ENCODE results near the gene SPHK2.

DNA sequence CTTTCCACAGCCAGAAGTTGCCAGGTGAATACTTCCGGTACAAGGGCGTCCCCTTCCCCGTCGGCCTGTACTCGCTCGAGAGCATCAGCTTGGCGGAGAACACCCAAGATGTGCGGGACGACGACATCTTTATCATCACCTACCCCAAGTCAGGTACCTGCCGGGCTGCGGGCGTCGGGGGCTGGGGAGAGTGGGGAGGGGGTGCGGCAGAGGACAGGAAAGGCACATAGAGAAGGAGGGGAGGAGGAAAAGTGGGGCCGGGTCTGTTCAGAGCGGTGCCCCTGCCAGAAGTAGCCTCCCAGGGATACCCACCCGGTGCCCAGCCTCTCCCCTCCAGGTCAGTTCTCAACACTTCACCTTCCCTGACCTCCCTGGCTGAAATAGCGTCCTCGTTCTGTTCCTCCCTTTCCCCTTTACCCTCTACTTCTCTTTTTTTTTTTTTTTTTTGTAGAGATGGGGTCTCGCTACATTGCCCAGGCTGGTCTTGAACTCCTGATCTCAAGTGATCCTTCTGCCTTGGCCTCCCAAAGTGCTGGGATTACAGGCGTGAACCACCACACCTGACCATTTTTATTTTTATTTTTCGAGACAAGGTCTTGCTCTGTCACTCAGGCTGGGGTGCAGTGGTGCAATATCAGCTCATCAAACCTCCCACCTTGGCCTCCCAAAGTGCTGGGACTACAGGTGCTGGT lies 43.2 kb upstream of the SPHK2 start:
- TF ChIP-seq, protein P1, sequence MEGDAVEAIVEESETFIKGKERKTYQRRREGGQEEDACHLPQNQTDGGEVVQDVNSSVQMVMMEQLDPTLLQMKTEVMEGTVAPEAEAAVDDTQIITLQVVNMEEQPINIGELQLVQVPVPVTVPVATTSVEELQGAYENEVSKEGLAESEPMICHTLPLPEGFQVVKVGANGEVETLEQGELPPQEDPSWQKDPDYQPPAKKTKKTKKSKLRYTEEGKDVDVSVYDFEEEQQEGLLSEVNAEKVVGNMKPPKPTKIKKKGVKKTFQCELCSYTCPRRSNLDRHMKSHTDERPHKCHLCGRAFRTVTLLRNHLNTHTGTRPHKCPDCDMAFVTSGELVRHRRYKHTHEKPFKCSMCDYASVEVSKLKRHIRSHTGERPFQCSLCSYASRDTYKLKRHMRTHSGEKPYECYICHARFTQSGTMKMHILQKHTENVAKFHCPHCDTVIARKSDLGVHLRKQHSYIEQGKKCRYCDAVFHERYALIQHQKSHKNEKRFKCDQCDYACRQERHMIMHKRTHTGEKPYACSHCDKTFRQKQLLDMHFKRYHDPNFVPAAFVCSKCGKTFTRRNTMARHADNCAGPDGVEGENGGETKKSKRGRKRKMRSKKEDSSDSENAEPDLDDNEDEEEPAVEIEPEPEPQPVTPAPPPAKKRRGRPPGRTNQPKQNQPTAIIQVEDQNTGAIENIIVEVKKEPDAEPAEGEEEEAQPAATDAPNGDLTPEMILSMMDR (IDR thresholded peaks at IDR 0.05 in 4 of 5, conservative IDR thresholded peaks at IDR 0.05 in 1 of 5): no peak
- no peak for TF ChIP-seq POLR2A (IDR thresholded peaks at IDR 0.05)
